Activated T-cell treated with anti-CD3 and anti-CD28 coated beads, Interleukin-2, amount 50 U/mL, for 4 hours (primary cell): ENCODE measurements around the gene FGF11. TPM values are rescaled to one million over a fixed set of nuclear protein-coding genes. Genes with fewer than 3 reads are reported as not detected.

Source experiments
- ATAC-seq, 2 donors: fragments of 200-7000 bp; cut with Tn5 transposase; one replicate each; pipeline ENCODE4 v1.10.0; 2021
- DNase-seq: peaks from one replicate; pipeline ENCODE4 v3.0.0-alpha.2; 2020
- H3K27me3 Mint-ChIP-seq: one replicate; pipeline ENCODE4 v1.8.0; 2021; ENCODE audit warnings: low read depth, mixed read lengths
- H3K36me3 Mint-ChIP-seq: one replicate; pipeline ENCODE4 v1.8.0; 2022; ENCODE audit warnings: mixed read lengths; ENCODE audit not compliant: insufficient read depth
- H3K4me1 Mint-ChIP-seq: one replicate; pipeline ENCODE4 v1.8.0; 2021; ENCODE audit warnings: low read depth, mixed read lengths
- H3K4me3 Mint-ChIP-seq: one replicate; pipeline ENCODE4 v1.8.0; 2021; ENCODE audit warnings: mild to moderate bottlenecking, moderate library complexity, mixed read lengths
- H3K9me3 Mint-ChIP-seq: one replicate; pipeline ENCODE4 v1.8.0; 2021; ENCODE audit warnings: mixed read lengths
- total RNA-seq, 3 donors: library from RNA; stranded (reverse); gene quantifications; one replicate each; pipeline ENCODE4 v1.2.1, GENCODE V29; 2021

The FGF11 gene
- total RNA-seq, 3 donors from 2014 or later = 0.19 to 0.32 (median 0.28) TPM

DNA sequence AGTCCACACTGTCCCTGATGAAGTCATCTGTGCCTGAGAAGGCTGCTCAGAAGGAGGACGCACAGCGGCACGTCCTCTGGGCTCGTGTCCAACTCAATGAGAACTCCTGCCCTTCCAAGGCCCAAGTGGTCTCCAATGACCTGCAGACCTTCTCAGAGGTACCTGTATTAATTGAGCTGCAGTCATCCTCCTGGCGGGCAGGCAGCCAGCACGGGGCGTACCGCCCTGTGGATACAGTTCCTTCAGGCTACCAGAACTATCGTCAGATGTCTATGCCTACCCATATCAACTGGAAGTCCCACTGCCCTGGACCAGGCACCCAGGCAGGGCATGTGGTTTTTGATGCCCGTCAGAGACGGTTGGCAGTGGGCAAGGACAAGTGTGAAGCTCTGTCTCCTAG lies 7.0 kb upstream of the FGF11 start:
- no peak overlapping the region for H3K4me3 Mint-ChIP-seq
- no peaks in the 10 kb centered on the region for H3K9me3 Mint-ChIP-seq
- no peaks in the 10 kb centered on the region for H3K27me3 Mint-ChIP-seq
- ATAC-seq = no peak
- H3K4me1 Mint-ChIP-seq = peaks cover 11% of the 10 kb centered on the region
- no peaks in the 10 kb centered on the region for H3K36me3 Mint-ChIP-seq
- DNase-seq = no peak

GRCh38 chr17:7435676-7436555 lies 3.4 kb upstream of the FGF11 start:
- peak; percentile 48 for DNase-seq
- no peaks in the 10 kb centered on the region for H3K36me3 Mint-ChIP-seq
- H3K27me3 Mint-ChIP-seq = peaks cover 20% of the 10 kb centered on the region
- peak overlapping the region; percentile 93 for H3K4me3 Mint-ChIP-seq
- ATAC-seq = peak; percentile 20 to 25
- H3K9me3 Mint-ChIP-seq = no peaks in the 10 kb centered on the region
- H3K4me1 Mint-ChIP-seq = peaks cover 34% of the 10 kb centered on the region

DNA sequence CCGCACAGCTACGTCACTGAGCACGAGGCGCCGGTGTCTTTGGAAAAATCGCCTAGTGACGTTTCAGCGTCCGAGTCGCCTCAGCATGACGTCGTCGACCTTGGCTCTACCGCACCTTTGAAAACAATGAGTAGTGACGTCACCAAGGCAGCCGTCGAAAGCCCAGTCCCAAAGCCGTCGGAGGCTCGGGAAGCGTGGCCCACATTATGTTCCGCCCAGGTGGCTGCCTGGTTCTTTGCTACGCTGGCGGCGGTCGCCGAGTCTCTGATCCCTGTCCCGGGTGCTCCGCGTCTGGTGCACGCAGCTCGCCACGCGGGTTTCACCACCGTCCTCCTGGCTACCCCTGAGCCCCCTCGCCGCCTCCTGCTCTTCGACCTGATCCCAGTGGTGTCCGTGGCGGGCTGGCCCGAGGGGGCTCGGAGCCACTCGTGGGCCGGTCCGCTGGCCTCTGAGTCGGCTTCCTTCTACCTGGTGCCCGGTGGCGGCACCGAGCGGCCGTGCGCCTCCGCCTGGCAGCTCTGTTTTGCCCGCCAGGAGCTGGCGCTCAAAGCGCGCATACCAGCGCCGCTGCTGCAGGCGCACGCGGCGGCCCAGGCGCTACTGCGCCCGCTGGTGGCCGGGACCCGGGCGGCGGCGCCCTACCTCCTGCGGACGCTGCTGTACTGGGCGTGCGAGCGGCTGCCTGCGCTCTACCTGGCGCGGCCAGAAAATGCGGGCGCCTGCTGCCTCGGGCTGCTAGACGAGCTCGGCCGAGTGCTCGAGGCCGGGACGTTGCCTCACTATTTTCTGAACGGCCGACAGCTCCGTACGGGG lies 2.5 kb upstream of the FGF11 start:
- H3K27me3 Mint-ChIP-seq = peaks cover 27% of the 10 kb centered on the region
- H3K4me3 Mint-ChIP-seq = peak overlapping the region; percentile 93
- peaks cover 35% of the 10 kb centered on the region for H3K4me1 Mint-ChIP-seq
- DNase-seq = peak; percentile 77
- H3K9me3 Mint-ChIP-seq = no peaks in the 10 kb centered on the region
- no peaks in the 10 kb centered on the region for H3K36me3 Mint-ChIP-seq
- peak; percentile 75 to 78 for ATAC-seq

DNA sequence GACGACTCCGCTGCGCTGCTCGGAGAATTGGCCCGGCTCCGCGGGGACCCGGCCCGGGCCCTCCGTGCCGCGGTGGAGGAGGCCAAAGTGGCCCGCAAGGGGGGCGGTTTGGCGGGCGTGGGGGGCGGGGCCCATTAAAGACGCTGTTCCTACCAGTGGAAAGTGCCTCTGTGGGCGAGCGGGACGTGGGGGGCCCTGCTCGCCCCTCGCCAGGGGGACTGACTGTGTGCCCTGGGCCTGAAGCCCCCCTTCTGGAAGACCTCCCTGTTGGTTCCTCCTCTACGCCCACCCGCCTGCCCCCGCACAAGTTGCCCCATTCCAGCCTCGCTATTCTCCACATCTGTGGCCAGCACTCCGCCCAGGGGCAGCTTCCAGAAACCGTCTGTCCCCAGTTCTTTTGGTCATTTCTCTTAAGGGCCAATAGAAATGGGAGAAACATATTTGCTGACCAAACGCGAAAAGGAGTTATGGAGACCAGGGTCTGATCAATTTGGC lies 1.9 kb upstream of the FGF11 start:
- Mint-ChIP-seq H3K27me3 (peaks cover 32% of the 10 kb centered on the region), H3K4me1 (peaks cover 35% of the 10 kb centered on the region), H3K36me3 (no peaks in the 10 kb centered on the region), H3K4me3 (peak overlapping the region; percentile 67), H3K9me3 (no peaks in the 10 kb centered on the region)
- ATAC-seq (no peak), DNase-seq (no peak)

DNA sequence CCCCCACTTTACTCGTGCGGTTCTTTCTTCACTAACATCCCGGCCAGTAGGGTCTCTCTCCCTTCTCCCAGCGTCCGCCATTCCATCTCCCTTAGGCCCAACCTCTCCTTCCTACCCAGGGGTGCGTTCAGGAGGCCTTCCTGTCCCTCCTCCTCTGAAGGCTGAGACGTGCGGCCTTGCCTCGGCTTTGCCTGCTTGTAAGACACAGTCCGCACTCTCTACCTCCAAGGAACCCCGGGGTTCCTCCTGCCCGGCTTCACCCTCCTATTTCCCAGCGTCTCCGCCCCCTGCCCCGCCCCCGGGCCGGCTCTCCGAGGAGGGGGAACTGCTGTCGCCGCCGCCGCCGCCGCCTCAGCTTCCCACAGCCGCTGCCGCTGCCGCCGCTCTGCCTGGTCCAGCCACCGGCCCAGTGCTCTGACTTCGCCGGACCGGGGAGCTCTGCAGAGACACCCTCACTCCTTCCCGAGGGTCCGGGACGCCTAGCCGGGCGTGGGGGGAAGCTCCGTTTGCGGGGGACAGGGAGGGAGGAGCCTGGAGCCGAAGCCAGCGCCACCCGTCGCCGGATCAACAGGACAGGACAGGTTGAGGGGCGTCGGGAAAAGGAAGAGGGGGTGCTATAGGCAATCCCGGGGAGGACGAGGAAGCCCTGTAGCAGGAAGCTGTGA lies 1.2 kb upstream of the FGF11 start:
- no peaks in the 10 kb centered on the region for H3K36me3 Mint-ChIP-seq
- H3K4me3 Mint-ChIP-seq = peak overlapping the region; percentile 67
- no peak for ATAC-seq
- peaks cover 39% of the 10 kb centered on the region for H3K27me3 Mint-ChIP-seq
- peaks cover 35% of the 10 kb centered on the region for H3K4me1 Mint-ChIP-seq
- peak; percentile 61 for DNase-seq
- H3K9me3 Mint-ChIP-seq = no peaks in the 10 kb centered on the region

DNA sequence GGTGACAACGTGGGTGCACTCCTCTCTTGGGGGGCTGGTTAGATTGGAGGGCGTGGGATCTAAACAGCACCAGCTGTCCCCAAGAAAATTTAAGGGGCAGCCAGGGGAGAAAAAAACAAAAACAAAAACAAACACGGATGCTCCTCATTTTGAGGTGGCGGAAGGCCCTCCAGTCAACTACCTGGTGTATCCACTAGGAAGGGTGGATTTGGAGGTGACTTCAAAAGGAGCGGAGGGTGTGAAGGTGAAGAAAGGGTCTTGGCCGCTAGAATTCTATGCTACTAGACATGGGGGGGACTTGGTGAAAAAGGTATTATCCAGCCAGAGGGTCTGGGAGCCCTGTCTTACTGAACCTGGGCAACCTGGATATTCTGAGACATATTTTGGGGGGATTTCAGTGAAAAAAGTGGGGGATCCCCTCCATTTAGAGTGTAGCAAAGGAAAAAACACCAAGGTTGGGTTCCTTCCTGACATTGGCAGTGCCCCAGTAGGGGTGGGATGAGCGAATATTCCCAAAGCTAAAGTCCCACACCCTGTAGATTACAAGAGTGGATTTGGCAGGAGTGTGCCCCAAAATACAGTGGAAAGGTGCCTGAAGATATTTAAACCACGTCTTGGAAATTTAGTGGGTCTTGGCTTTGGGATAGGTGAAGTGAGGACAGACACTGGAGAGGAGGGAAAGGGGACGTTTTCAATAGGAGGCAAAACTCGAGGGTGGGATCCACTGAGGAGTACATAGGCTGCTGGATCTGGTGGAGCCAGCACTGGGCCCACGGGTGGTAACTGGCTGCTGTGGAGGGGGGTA lies 454 bp upstream of the FGF11 start:
- DNase-seq (no peak), ATAC-seq (no peak)
- Mint-ChIP-seq H3K36me3 (no peaks in the 10 kb centered on the region), H3K9me3 (no peaks in the 10 kb centered on the region), H3K4me3 (peak overlapping the region; percentile 67), H3K27me3 (peaks cover 47% of the 10 kb centered on the region), H3K4me1 (peaks cover 35% of the 10 kb centered on the region)

- Mint-ChIP-seq H3K36me3 (no peaks in the 10 kb centered on the region), H3K4me1 (peaks cover 34% of the 10 kb centered on the region), H3K4me3 (peak overlapping the region; percentile 74), H3K9me3 (no peaks in the 10 kb centered on the region), H3K27me3 (peaks cover 57% of the 10 kb centered on the region)
- ATAC-seq = no peak
- peak; percentile 30 for DNase-seq
Measured at GRCh38 chr17:7440113-7440833, 961 bp downstream of the FGF11 start.

- peaks cover 63% of the 10 kb centered on the region for H3K27me3 Mint-ChIP-seq
- H3K36me3 Mint-ChIP-seq = no peaks in the 10 kb centered on the region
- no peaks in the 10 kb centered on the region for H3K9me3 Mint-ChIP-seq
- no peak for DNase-seq
- H3K4me1 Mint-ChIP-seq = peaks cover 37% of the 10 kb centered on the region
- no peak for ATAC-seq
- peak overlapping the region; percentile 74 for H3K4me3 Mint-ChIP-seq
Measured at GRCh38 chr17:7440834-7441195, 1.5 kb downstream of the FGF11 start.

- H3K9me3 Mint-ChIP-seq = no peaks in the 10 kb centered on the region
- H3K4me1 Mint-ChIP-seq = peaks cover 37% of the 10 kb centered on the region
- peaks cover 65% of the 10 kb centered on the region for H3K27me3 Mint-ChIP-seq
- no peak overlapping the region for H3K4me3 Mint-ChIP-seq
- ATAC-seq = no peak
- no peak for DNase-seq
- H3K36me3 Mint-ChIP-seq = no peaks in the 10 kb centered on the region
Measured at GRCh38 chr17:7441266-7441665, 2.0 kb downstream of the FGF11 start.

DNA sequence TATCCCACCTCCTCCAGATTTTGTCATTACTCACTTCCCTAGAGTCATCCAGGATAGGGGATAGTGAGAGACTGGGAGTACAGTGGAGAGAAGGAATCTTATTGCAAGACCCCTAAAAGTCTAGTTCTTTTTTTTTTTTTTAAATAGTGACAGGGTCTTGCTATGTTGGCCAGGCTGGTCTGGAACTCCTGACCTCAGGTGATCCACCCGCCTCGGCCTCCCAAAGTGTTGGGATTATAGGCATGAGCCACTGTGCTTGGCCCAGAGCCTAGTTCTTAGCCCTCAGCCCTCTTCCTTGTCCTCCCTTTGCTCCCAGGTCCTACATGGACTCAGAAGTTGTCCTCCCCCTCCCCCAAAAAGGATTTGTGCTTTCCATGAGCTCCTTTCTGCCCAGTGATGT lies 2.8 kb downstream of the FGF11 start:
- Mint-ChIP-seq H3K4me3 (no peak overlapping the region), H3K9me3 (no peaks in the 10 kb centered on the region), H3K27me3 (peaks cover 68% of the 10 kb centered on the region), H3K36me3 (no peaks in the 10 kb centered on the region), H3K4me1 (peaks cover 37% of the 10 kb centered on the region)
- DNase-seq (no peak), ATAC-seq (no peak)

DNA sequence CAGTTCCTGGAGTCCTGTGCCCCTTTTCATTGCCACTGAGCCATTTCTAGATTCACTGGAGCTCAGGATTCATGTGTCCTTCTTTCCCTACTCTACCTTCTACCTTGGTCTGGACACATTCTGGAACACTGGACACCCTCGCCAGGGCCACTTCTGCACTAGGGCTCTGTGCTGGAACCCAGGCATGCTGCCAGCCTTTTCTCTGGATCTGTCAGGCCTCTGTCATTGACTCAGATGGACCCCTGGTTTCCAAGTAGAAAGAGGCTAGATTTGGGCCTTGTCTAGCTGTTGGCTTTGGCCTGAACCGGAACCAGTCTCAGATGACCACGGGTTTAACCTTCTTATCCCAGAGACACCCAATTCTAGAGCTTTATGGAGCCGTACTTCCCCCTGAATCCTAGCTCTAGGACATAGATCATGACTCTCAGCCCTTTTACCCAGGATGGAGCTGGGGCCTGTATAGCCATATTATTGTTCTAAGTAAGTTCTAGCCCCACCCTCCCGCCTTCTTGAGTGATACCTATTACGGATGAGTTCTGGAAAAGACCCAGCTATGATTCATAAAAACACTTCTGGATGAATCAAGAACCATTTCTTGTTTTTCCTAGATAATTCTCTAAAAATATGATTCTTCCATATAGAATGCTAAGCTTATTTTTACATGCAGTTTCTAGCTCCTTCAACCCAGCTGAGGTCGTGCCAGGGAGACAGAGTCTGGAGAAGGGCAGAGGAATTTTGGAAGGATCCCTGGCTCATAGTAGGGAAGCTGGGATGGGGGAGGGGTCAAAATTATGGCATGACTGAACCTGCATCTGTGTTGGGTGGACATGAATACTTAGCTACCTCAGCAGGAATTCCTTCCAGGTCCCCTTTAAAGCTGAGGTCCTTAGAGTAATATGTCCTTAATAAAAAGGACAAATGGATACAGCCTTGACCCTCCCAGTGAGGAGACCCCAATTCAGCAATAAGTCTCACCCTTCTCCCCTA lies 4.5 kb downstream of the FGF11 start:
- no peak overlapping the region for H3K4me3 Mint-ChIP-seq
- peaks cover 72% of the 10 kb centered on the region for H3K27me3 Mint-ChIP-seq
- no peak for ATAC-seq
- no peak for DNase-seq
- H3K9me3 Mint-ChIP-seq = no peaks in the 10 kb centered on the region
- peaks cover 2% of the 10 kb centered on the region for H3K36me3 Mint-ChIP-seq
- H3K4me1 Mint-ChIP-seq = peaks cover 30% of the 10 kb centered on the region
